Mesodermal cell (in vitro differentiated cells): ENCODE measurements around the gene MND1.
A peak's percentile ranks its signal among the peaks of the same experiment; 100 is the strongest.
"Not testable (repeated sequence)": the region's sequence is repeated elsewhere in the genome, so short reads cannot be mapped to it uniquely, and the experiment has no call there.

ENCODE experiments used
- H3K27ac ChIP-seq: 2 replicates; pipeline ENCODE4 v1.7.0; 2013; ENCODE audit warnings: mild to moderate bottlenecking, low read depth, low read length, moderate library complexity; ENCODE audit not compliant: severe bottlenecking
- H3K36me3 ChIP-seq: 2 replicates; pipeline ENCODE4 v1.7.1; 2013; ENCODE audit warnings: mild to moderate bottlenecking, low read length, moderate library complexity; ENCODE audit not compliant: control insufficient read depth, insufficient read depth
- H3K4me1 ChIP-seq: one replicate; pipeline ENCODE4 v1.7.1; 2013; ENCODE audit warnings: mild to moderate bottlenecking, low read length; ENCODE audit not compliant: insufficient read depth, control insufficient read depth, poor library complexity, severe bottlenecking
- H3K4me3 ChIP-seq: 2 replicates; pipeline ENCODE4 v1.7.0; 2013; ENCODE audit warnings: low read length, control low read depth, mild to moderate bottlenecking; ENCODE audit not compliant: insufficient read depth, poor library complexity, severe bottlenecking; ENCODE audit errors: extremely low read depth
- H3K9me3 ChIP-seq: 2 replicates; pipeline ENCODE4 v1.7.1; 2013; ENCODE audit warnings: mild to moderate bottlenecking, low read length, moderate library complexity; ENCODE audit not compliant: control insufficient read depth
- WGBS, 2 experiments: methylation state at CpG; one replicate each; pipeline ENCODE4 v1.1.5; 2013; ENCODE audit warnings: missing lambda C conversion rate in 2 of 2; ENCODE audit not compliant: insufficient coverage in 2 of 2; 5-methylcytosine and 5-hydroxymethylcytosine counted together

MND1 gene

DNA sequence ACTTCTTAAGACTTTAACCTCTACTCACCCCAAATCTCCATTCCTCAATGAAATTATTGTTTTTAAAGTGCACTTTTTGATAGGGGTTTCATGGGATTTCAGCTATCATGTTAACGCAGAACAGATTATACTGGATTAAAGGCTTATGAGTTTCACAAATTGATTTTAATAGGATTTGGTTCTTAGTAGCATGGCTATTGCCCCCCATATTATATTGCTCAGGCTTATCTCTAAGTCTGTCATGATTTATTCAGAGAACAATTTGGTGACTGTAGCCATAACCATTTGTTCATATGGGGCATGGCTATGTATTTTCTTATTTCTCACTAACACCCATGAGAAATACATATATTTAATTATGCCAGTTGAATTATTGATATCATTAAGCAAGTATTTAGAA lies 57.0 kb downstream of the MND1 start:
- Histone ChIP-seq H3K27ac (no peak overlapping the region), H3K9me3 (no peaks in the 10 kb centered on the region), H3K4me3 (no peak overlapping the region), H3K36me3 (peaks cover 14% of the 10 kb centered on the region), H3K4me1 (no peaks in the 10 kb centered on the region)
- WGBS, 2 experiments: no CpG with 5 or more reads among the region's 1 CpG

DNA sequence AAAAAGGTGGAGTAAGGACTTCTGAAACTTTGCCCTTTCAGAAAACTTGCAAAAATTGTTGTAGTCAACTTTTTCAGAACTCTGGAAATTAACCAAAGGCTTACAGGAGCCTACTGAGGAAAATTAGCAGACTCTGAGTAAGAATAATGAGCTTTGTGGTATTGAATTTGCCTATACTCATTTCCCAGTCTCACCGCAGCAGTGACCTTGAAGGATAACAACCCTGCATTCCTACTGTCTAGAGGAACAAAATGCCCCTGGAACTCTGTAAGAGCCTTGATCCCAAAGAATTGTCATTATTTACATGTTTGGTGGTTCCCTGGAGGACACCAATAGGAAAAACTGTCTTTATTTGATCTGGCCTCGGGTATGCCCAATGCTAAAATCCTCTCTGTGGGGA lies 57.9 kb downstream of the MND1 start:
- WGBS, 2 experiments: no CpG with 5 or more reads among the region's 2 CpGs
- no peaks in the 10 kb centered on the region for H3K9me3 ChIP-seq

GRCh38 chr4:153403726-153404125 lies 59.2 kb downstream of the MND1 start:
- no peaks in the 10 kb centered on the region for H3K4me1 ChIP-seq
- peaks cover 14% of the 10 kb centered on the region for H3K36me3 ChIP-seq
- H3K27ac ChIP-seq: no peak overlapping the region
- no peaks in the 10 kb centered on the region for H3K9me3 ChIP-seq
- WGBS, 2 experiments: no CpG with 5 or more reads among the region's 1 CpG
- no peak overlapping the region for H3K4me3 ChIP-seq

More for the DNA sequence above, 57.9 kb downstream of the MND1 start:
- H3K36me3 ChIP-seq: peaks cover 14% of the 10 kb centered on the region
- no peak overlapping the region for H3K4me3 ChIP-seq
- no peak overlapping the region for H3K27ac ChIP-seq
- no peaks in the 10 kb centered on the region for H3K4me1 ChIP-seq

DNA sequence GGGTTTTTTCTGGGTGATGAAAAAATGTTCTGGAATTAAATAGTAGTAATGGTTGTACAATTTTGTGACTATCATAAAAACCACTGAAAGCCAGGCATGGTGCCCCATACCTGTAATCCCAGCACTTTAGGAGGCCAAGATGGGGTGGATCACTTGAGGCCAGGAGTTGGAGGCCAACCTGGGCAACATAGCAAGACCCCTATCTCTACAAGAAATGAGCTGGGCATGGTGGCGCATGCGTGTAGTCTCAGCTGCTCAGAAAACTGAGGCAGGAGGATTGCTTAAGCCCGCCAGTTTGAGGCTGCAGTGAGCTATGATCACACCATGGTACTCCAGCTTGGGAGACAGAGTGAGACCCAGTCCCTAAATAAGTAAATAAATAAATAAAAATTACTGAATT lies 63.4 kb downstream of the MND1 start:
- Histone ChIP-seq H3K9me3 (no peaks in the 10 kb centered on the region), H3K27ac (no peak overlapping the region), H3K4me3 (no peak overlapping the region), H3K36me3 (peaks cover 11% of the 10 kb centered on the region), H3K4me1 (peaks cover 6% of the 10 kb centered on the region)
- WGBS, 2 experiments: 97 to 100% methylated on average over 2 to 3 of the region's 3 CpGs

DNA sequence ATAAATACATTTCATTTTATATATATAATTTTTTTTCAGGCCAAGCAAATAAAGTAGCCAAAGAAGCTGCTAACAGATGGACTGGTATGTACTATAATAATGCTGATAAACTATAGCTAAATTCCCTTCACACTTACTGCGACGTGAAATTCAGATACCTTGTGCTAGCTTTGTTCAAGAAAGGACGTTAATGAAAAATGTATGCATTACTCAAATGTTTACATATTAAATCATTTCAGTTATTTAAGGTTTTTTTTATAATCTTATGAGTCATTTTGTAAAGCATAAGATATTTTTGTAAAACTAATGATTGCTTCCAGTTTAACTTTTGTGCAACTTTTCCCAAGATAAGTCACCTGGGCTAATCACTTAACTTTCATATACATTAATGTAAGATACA lies 64.4 kb downstream of the MND1 start:
- H3K4me1 ChIP-seq: peaks cover 12% of the 10 kb centered on the region
- no peak overlapping the region for H3K27ac ChIP-seq
- H3K36me3 ChIP-seq: peaks cover 5% of the 10 kb centered on the region
- no CpG with 5 or more reads among the region's 3 CpGs for WGBS, 2 experiments
- no peaks in the 10 kb centered on the region for H3K9me3 ChIP-seq
- no peak overlapping the region for H3K4me3 ChIP-seq

- peaks cover 13% of the 10 kb centered on the region for H3K4me1 ChIP-seq
- no peak overlapping the region for H3K4me3 ChIP-seq
- no peaks in the 10 kb centered on the region for H3K9me3 ChIP-seq
- H3K27ac ChIP-seq: peak overlapping the region; percentile 1
- H3K36me3 ChIP-seq: peaks cover 5% of the 10 kb centered on the region
- WGBS, 2 experiments: 71 to 83% methylated on average over 1 of the region's 2 CpGs
These were observed 64.9 kb downstream of the MND1 start for GRCh38 chr4:153409412-153409811.

- Histone ChIP-seq H3K36me3 (peaks cover 2% of the 10 kb centered on the region), H3K4me3 (no peak overlapping the region), H3K9me3 (no peaks in the 10 kb centered on the region), H3K27ac (peak overlapping the region; percentile 1), H3K4me1 (peaks cover 13% of the 10 kb centered on the region)
- WGBS, 2 experiments: 56% methylated on average over 1 of the region's 4 CpGs; no CpG with 5 or more reads in 1 of the 2 experiments
These were observed 65.5 kb downstream of the MND1 start for GRCh38 chr4:153409924-153410501.

GRCh38 chr4:153413842-153414241 lies 69.4 kb downstream of the MND1 start:
- Histone ChIP-seq H3K4me1 (peaks cover 21% of the 10 kb centered on the region), H3K27ac (peak overlapping the region; percentile 81), H3K9me3 (no peaks in the 10 kb centered on the region), H3K4me3 (no peak overlapping the region), H3K36me3 (peaks cover 3% of the 10 kb centered on the region)

DNA sequence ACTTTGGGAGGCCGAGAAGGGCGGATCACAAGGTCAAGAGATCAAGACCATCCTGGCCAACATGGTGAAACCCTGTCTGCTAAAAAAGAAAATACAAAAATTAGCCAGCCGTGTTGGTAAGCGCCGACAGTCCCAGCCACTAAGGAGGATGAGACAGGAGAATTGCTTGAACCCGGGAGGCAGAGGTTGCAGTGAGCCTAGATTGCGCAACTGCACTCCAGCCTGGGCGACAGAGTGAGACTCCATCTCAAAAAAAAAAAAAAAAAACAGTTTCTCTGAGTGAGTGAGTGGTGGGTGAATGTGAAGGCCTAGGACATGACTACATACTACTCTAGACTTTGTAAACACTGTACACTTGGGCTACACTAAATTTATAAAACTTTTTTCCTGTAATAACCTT lies 72.0 kb downstream of the MND1 start:
- H3K4me1 ChIP-seq: peaks cover 19% of the 10 kb centered on the region
- H3K4me3 ChIP-seq, H3K36me3 ChIP-seq, H3K9me3 ChIP-seq, H3K27ac ChIP-seq: not testable (repeated sequence)
- 97% methylated on average over 6 of the region's 8 CpGs for WGBS, 2 experiments

DNA sequence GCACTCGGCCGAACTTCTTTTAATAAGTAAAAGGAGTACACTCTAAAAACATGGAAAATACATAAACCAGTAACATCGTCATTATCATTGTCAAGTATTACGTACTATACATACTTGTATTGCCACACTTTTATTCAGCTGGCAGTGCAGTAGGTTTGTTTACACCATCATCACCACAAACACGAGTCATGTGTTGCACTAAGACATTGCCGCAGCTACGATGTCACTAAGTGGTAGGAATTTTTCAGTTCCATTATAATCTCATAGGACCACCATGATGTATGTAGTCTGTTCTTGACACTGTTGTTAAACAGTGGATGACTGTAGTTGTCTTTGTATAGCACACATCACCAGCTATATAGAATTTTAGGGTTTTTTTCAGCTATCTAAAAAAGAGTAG lies 73.6 kb downstream of the MND1 start:
- H3K9me3 ChIP-seq: no peaks in the 10 kb centered on the region
- H3K27ac ChIP-seq: peak overlapping the region; percentile 87
- H3K36me3 ChIP-seq: peaks cover 3% of the 10 kb centered on the region
- WGBS, 2 experiments: 100% methylated on average over 2 to 4 of the region's 7 CpGs
- H3K4me1 ChIP-seq: peaks cover 19% of the 10 kb centered on the region
- no peak overlapping the region for H3K4me3 ChIP-seq

DNA sequence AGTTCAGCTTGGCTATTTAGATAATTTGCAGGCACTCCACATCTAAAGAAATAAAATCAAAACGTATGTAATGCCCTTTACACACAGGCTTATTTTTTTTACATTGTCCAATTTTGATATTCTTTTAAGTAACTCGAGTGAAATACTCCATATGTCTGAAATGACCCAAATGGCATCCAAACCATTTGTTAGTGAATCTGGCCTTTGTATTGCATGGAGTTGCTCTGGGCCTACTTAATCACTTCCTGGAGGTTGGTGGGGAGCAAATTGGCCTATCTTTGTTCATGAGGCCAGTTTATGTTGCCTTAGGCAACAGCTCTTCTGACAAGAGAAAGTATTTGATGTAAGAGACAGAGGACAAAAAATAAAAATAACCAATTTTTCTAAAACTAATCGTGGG lies 74.1 kb downstream of the MND1 start:
- no peaks in the 10 kb centered on the region for H3K9me3 ChIP-seq
- WGBS, 2 experiments: 37% methylated on average over 2 of the region's 3 CpGs; no CpG with 5 or more reads in 1 of the 2 experiments
- peaks cover 17% of the 10 kb centered on the region for H3K4me1 ChIP-seq
- H3K27ac ChIP-seq: peak overlapping the region; percentile 87
- H3K36me3 ChIP-seq: peaks cover 3% of the 10 kb centered on the region
- no peak overlapping the region for H3K4me3 ChIP-seq
